ENCODE data around the gene SLC22A17.
"Not testable (repeated sequence)": the region's sequence is repeated elsewhere in the genome, so short reads cannot be mapped to it uniquely, and the experiment has no call there.

SLC22A17 gene

DNA sequence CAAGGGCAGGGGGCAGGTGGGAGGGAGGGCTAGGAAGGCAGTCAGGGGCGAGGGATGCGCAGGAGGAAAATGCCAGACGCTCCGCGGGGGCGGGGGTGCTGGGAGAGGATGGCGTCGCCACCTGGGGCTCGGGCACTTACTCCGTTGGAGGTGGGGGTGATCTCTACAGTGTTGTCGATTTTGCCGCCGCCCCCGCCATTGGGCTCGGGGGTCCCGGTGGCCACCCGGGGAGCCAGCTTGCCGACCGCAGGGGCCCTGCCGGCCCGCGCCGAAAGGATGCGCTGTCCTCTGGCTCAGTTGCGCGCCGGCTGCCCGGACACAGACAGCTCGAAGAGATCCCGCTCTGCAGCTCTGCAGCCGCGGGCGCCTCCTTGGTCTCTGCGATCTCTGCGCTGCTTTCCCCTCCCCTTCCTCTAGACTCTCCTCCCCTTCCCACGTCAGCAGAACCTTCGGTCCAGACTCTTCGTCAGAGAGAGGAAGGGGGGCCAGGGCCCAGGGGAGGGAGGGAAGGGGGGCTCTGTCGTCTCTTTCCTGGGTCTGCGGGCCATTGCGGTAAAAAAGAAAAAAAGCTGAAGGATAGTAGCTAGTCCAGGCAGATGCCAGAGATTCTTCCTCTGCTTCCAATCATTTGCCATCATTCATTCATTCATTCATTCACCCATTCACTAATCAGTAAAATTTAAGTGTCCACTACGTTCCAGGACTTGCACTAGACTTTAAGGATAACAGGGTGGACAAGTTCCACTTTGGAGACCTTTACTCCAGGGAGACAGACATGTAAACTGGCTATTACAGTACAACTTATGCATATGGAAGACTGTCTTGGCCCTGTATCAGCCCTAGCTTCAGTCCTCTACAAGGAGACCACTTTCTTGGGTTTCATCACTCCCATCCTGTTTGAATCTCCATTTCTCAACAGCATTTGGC lies at the start of gene SLC22A17:
Gene SLC22A17 (minus strand): TSS at position 382 of the 927 bp plus-strand sequence.
- Histone ChIP-seq H3K27ac (ENCODE audit: low read length) (no peak within 1 kb of the TSS), H3K4me1 (ENCODE audit: control insufficient read depth in 1 of 2, insufficient read depth in 2 of 2, low read length in 2 of 2) (peaks cover 0 to 10% of the 10 kb centered on the region in 2 donors), H3K9me3 (ENCODE audit: control insufficient read depth in 1 of 2, low read length in 2 of 2) (no peaks in the 10 kb centered on the region), H3K36me3 (ENCODE audit: control insufficient read depth in 1 of 2, insufficient read depth in 2 of 2, low read length in 2 of 2) (peaks cover 0 to 7% of the 10 kb centered on the region in 2 donors), H3K4me3 (ENCODE audit: low read depth in 1 of 2, low read length in 2 of 2) (peak within 1 kb of the TSS; percentile 23 to 74), H3K27me3 (ENCODE audit: low read depth, low read length) (peaks cover 6% of the 10 kb centered on the region)

DNA sequence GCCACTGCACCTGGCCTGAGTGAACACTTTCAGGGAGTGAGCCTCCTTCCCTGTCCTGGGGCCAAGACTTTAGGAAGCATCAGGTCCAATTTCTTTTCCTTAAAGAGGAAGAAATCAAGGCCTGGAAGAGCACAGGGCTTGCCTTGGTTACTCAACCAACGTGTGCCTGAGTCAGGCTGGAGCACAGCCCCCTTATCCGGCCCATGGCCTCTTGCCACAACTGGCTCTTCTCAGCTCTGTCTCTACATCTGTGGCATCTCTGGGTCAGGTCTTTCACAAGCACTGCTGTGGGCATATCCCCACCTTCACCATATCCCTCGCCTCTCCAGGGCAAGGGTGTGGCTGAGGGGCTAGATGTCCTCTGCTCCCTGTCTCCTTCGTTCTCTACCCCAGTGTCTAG lies 48.6 kb upstream of the SLC22A17 start:
- H3K4me1 ChIP-seq (ENCODE audit: control insufficient read depth in 1 of 2, insufficient read depth in 2 of 2, low read length in 2 of 2) = no peaks in the 10 kb centered on the region
- no peaks in the 10 kb centered on the region for H3K9me3 ChIP-seq (ENCODE audit: control insufficient read depth in 1 of 2, low read length in 2 of 2)
- no peak overlapping the region for H3K4me3 ChIP-seq (ENCODE audit: low read depth in 1 of 2, low read length in 2 of 2)
- no peaks in the 10 kb centered on the region for H3K36me3 ChIP-seq (ENCODE audit: control insufficient read depth in 1 of 2, insufficient read depth in 2 of 2, low read length in 2 of 2)
- no peak overlapping the region for H3K27ac ChIP-seq (ENCODE audit: low read length)
- H3K27me3 ChIP-seq (ENCODE audit: low read depth, low read length) = no peaks in the 10 kb centered on the region

DNA sequence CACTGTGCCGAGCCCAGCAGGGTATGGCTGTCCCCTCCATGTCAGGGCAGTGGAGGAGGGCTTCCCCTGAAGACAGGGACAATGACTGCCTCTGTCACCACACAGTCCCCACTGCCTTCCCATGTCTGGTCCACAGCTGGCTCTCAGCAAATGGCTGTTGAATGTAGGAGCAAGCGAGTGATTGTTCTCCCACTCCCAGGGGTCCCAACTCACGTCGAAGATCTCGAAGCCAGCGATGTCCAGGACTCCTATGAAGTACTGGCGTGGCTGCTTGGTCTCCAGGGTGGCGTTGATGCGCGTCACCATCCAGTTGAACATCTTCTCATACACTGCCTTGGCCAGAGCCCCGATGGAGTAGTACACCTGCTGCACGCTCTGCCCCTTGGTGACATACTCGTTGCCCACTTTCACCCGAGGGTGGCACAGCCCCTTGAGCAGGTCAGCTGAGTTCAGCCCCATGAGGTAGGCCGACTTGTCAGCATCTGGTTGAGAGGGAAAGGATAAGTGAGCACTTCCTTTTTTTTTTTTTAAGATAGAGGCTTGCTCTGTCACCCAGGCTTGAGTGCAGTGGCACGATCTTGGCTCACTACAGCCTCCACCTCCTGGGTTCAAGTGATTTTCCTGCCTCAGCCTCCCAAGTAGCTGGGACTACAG lies 47.9 kb upstream of the SLC22A17 start:
- H3K27me3 ChIP-seq (ENCODE audit: low read depth, low read length); H3K4me1 ChIP-seq (ENCODE audit: control insufficient read depth in 1 of 2, insufficient read depth in 2 of 2, low read length in 2 of 2); H3K36me3 ChIP-seq (ENCODE audit: control insufficient read depth in 1 of 2, insufficient read depth in 2 of 2, low read length in 2 of 2); H3K27ac ChIP-seq (ENCODE audit: low read length); H3K4me3 ChIP-seq (ENCODE audit: low read depth in 1 of 2, low read length in 2 of 2); H3K9me3 ChIP-seq (ENCODE audit: control insufficient read depth in 1 of 2, low read length in 2 of 2): not testable (repeated sequence)

DNA sequence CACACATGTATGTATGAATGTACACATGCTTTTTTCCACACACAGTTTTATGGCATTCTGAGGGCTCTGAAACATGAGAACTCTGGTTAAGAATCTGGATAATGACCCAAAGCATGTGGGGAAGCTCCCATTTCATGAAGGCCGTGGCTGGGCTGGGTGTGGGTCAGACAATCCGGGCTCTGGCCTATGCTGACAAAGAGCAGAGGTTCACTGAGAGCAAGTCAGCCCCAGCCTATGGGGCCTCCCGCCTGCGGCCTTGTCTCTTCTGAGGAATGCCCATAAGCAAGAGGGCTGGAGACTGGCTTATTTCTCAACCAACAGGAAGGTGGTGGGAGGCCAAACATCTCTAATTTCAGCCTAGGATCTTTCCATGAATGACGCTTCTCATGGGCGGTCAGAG lies 46.9 kb upstream of the SLC22A17 start:
- no peaks in the 10 kb centered on the region for H3K4me1 ChIP-seq (ENCODE audit: control insufficient read depth in 1 of 2, insufficient read depth in 2 of 2, low read length in 2 of 2)
- no peaks in the 10 kb centered on the region for H3K9me3 ChIP-seq (ENCODE audit: control insufficient read depth in 1 of 2, low read length in 2 of 2)
- no peaks in the 10 kb centered on the region for H3K27me3 ChIP-seq (ENCODE audit: low read depth, low read length)
- H3K36me3 ChIP-seq (ENCODE audit: control insufficient read depth in 1 of 2, insufficient read depth in 2 of 2, low read length in 2 of 2) = no peaks in the 10 kb centered on the region
- no peak overlapping the region for H3K4me3 ChIP-seq (ENCODE audit: low read depth in 1 of 2, low read length in 2 of 2)
- H3K27ac ChIP-seq (ENCODE audit: low read length) = no peak overlapping the region

DNA sequence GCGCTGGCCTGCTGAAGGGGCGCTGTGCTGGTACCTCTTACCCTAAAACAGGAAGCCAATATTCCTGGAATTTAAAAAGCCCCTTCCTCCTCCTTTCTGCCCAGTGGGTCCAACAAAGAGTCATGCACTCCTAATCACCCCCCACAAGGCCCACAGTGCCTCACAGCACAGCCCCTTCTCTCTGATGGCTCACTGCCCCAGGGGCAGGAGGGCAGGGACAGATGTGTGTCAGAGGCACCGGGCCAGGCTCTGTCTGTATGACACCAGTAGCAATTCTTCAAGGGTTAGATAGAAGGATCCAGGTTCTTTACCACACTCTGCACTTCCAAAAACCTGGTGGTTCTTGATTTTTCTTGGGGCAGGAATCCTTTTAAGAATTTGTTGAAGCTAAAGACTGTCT lies 46.4 kb upstream of the SLC22A17 start:
- no peaks in the 10 kb centered on the region for H3K9me3 ChIP-seq (ENCODE audit: control insufficient read depth in 1 of 2, low read length in 2 of 2)
- no peaks in the 10 kb centered on the region for H3K36me3 ChIP-seq (ENCODE audit: control insufficient read depth in 1 of 2, insufficient read depth in 2 of 2, low read length in 2 of 2)
- no peak overlapping the region for H3K27ac ChIP-seq (ENCODE audit: low read length)
- no peaks in the 10 kb centered on the region for H3K4me1 ChIP-seq (ENCODE audit: control insufficient read depth in 1 of 2, insufficient read depth in 2 of 2, low read length in 2 of 2)
- no peak overlapping the region for H3K4me3 ChIP-seq (ENCODE audit: low read depth in 1 of 2, low read length in 2 of 2)
- H3K27me3 ChIP-seq (ENCODE audit: low read depth, low read length) = no peaks in the 10 kb centered on the region

DNA sequence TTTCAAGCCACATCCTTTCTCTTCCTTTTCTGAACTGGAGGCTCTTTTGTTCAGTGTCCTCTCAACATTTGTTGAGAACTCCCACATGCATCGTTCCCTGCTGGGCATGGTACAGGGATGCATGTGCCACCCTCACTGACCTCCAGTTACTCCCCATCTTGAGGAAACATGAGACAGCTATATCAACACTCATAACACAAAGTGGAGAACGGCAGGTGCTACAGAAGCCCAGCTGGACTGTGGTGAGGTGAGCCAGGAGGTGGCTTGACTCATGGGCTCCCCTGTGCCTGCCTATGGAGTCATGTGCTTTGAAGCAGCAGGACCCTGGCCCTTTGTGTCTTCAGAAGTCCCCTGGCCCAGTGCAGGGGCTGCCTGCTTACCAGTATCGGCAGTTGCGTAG lies 45.7 kb upstream of the SLC22A17 start:
- Histone ChIP-seq H3K4me1 (ENCODE audit: control insufficient read depth in 1 of 2, insufficient read depth in 2 of 2, low read length in 2 of 2) (no peaks in the 10 kb centered on the region), H3K27ac (ENCODE audit: low read length) (no peak overlapping the region), H3K4me3 (ENCODE audit: low read depth in 1 of 2, low read length in 2 of 2) (no peak overlapping the region), H3K27me3 (ENCODE audit: low read depth, low read length) (no peaks in the 10 kb centered on the region), H3K9me3 (ENCODE audit: control insufficient read depth in 1 of 2, low read length in 2 of 2) (no peaks in the 10 kb centered on the region), H3K36me3 (ENCODE audit: control insufficient read depth in 1 of 2, insufficient read depth in 2 of 2, low read length in 2 of 2) (no peaks in the 10 kb centered on the region)

DNA sequence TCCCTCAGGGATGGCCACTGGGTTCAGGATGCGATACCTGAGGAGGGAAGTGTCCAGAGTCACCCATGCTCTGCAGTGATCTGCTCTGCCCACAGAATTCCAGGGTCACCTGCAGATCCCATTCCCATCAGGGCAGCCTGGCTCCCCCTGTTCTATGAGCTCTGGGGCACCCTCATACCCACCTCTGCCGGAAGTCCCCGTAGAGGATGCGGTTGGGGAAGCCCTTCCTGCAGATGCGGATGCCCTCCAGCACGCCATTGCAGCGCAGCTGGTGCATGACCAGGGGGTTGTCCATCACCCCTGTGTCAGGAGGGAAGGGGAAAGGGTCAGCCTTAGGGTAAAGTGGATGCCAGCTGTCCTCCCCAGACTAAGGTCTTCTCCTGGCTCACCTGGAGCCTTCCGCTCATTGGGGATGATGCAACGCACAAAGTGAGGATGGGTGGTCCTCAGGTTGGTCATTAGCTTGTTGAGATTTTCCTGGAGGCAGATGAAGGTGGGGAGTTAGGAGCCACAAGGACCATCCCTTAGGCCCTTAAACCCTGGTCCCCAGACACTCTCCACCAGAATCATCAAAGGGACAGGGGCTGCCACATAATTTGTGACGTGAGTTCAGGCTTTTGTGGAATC lies 44.2 kb upstream of the SLC22A17 start:
- Histone ChIP-seq H3K36me3 (ENCODE audit: control insufficient read depth in 1 of 2, insufficient read depth in 2 of 2, low read length in 2 of 2) (no peaks in the 10 kb centered on the region), H3K27ac (ENCODE audit: low read length) (no peak overlapping the region), H3K4me1 (ENCODE audit: control insufficient read depth in 1 of 2, insufficient read depth in 2 of 2, low read length in 2 of 2) (no peaks in the 10 kb centered on the region), H3K4me3 (ENCODE audit: low read depth in 1 of 2, low read length in 2 of 2) (no peak overlapping the region), H3K9me3 (ENCODE audit: control insufficient read depth in 1 of 2, low read length in 2 of 2) (no peaks in the 10 kb centered on the region), H3K27me3 (ENCODE audit: low read depth, low read length) (no peaks in the 10 kb centered on the region)

DNA sequence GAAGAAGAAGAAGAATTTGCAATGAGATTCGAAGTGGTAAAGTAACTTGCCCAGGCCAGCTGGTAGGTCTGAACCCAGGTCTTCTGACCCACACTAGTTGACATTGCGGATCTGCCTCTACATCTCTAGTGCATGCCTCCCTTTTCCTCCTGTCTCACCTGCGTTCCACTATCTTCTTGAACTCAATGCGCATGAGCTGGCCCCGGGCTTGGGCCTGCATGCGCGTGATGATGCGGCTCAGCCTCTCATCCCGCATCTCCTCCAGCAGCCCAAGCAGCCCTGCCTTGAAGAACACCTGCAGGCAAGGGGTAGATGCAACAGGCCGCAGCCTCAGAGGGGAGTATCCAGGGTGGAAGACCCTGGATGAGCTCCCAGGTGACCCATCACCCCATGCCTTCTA lies 43.4 kb upstream of the SLC22A17 start:
- Histone ChIP-seq H3K4me1 (ENCODE audit: control insufficient read depth in 1 of 2, insufficient read depth in 2 of 2, low read length in 2 of 2) (no peaks in the 10 kb centered on the region), H3K4me3 (ENCODE audit: low read depth in 1 of 2, low read length in 2 of 2) (no peak overlapping the region), H3K27ac (ENCODE audit: low read length) (no peak overlapping the region), H3K27me3 (ENCODE audit: low read depth, low read length) (no peaks in the 10 kb centered on the region), H3K36me3 (ENCODE audit: control insufficient read depth in 1 of 2, insufficient read depth in 2 of 2, low read length in 2 of 2) (no peaks in the 10 kb centered on the region), H3K9me3 (ENCODE audit: control insufficient read depth in 1 of 2, low read length in 2 of 2) (no peaks in the 10 kb centered on the region)

DNA sequence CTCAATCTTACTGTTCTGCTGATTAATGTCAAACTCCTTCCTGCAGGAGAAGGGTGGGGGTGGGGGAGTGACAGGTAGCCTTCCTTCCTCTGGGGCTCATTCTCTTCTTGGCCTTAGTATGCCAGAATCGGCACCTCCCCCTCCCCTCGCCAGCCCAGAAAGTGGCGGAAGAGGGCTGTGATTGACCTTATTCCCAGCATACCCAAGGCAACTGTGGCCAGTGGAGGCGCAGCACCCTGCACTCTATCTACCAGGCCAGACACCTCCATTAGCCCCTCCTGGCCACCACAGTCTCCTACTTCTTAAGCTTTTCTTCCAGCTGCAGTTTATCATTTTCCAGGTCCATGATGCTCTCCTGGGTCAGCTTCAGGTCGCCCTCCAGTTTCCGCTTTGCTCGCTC lies 39.9 kb upstream of the SLC22A17 start:
- Histone ChIP-seq H3K27ac (ENCODE audit: low read length) (no peak overlapping the region), H3K27me3 (ENCODE audit: low read depth, low read length) (no peaks in the 10 kb centered on the region), H3K4me3 (ENCODE audit: low read depth in 1 of 2, low read length in 2 of 2) (no peak overlapping the region), H3K9me3 (ENCODE audit: control insufficient read depth in 1 of 2, low read length in 2 of 2) (no peaks in the 10 kb centered on the region), H3K4me1 (ENCODE audit: control insufficient read depth in 1 of 2, insufficient read depth in 2 of 2, low read length in 2 of 2) (no peaks in the 10 kb centered on the region), H3K36me3 (ENCODE audit: control insufficient read depth in 1 of 2, insufficient read depth in 2 of 2, low read length in 2 of 2) (no peaks in the 10 kb centered on the region)

DNA sequence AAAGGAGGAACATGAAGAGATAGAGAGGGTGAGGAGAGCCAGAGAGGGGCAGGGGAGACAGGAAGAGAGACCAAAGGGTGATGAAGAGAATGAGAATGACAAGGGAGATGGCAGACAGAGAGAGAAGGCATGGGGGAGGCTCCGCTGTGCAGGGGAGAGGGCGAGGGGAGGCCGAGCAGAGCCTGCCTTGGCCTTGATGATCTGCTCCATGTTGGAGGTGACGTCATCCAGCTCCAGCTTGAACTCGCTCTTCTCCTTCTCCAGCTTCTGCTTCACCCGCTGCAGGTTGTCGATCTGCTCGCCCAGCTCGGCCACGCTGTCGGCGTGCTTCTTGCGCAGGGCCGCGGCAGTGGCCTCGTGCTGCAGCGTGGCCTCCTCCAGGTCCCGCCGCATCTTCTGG lies 37.2 kb upstream of the SLC22A17 start:
- H3K27me3 ChIP-seq (ENCODE audit: low read depth, low read length); H3K4me1 ChIP-seq (ENCODE audit: control insufficient read depth in 1 of 2, insufficient read depth in 2 of 2, low read length in 2 of 2); H3K4me3 ChIP-seq (ENCODE audit: low read depth in 1 of 2, low read length in 2 of 2); H3K27ac ChIP-seq (ENCODE audit: low read length); H3K9me3 ChIP-seq (ENCODE audit: control insufficient read depth in 1 of 2, low read length in 2 of 2); H3K36me3 ChIP-seq (ENCODE audit: control insufficient read depth in 1 of 2, insufficient read depth in 2 of 2, low read length in 2 of 2): not testable (repeated sequence)

DNA sequence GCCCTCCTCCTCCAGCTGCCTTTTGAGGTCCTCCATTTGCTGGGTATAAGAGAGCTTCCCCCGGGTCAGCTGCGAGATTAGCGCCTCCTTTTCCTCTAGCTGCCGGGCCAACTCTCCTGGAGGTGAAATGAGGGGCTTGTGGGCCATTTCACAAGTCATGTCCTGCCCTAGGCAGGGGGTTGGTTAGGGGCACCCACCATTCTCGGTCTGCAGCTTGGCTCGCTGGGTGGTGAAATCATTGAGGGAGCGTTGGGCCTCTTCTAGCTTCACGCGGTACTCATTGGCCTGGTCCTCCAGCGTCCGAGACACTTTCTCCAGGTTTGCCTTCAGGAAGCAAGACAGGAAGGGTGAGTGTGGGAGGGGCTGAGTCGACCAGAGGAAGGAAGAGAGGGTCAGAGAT lies 36.7 kb upstream of the SLC22A17 start:
- H3K36me3 ChIP-seq (ENCODE audit: control insufficient read depth in 1 of 2, insufficient read depth in 2 of 2, low read length in 2 of 2) = no peaks in the 10 kb centered on the region
- no peak overlapping the region for H3K27ac ChIP-seq (ENCODE audit: low read length)
- no peak overlapping the region for H3K4me3 ChIP-seq (ENCODE audit: low read depth in 1 of 2, low read length in 2 of 2)
- H3K27me3 ChIP-seq (ENCODE audit: low read depth, low read length) = no peaks in the 10 kb centered on the region
- H3K9me3 ChIP-seq (ENCODE audit: control insufficient read depth in 1 of 2, low read length in 2 of 2) = no peaks in the 10 kb centered on the region
- H3K4me1 ChIP-seq (ENCODE audit: control insufficient read depth in 1 of 2, insufficient read depth in 2 of 2, low read length in 2 of 2) = no peaks in the 10 kb centered on the region
